SU-DHL-6 (cell line): ENCODE results near the gene MRPL42.

Experiments
- H2AFZ ChIP-seq: fragments of 200-600 bp; sonication (generic); 2 replicates; pipeline ENCODE4 v1.6.1; 2014; ENCODE audit warnings: low read depth, mild to moderate bottlenecking, moderate library complexity, mixed read lengths, antibody characterized with exemption, low read length; ENCODE audit not compliant: severe bottlenecking
- H3F3A ChIP-seq: fragments of 200-600 bp; shearing (Covaris generic); 2 replicates; pipeline ENCODE4 v1.6.0; 2016; ENCODE audit warnings: antibody characterized with exemption, mild to moderate bottlenecking; ENCODE audit not compliant: insufficient read depth
- H3K27ac ChIP-seq: fragments of 200-600 bp; sonication (generic); 2 replicates; pipeline ENCODE4 v1.5.1; 2016; ENCODE audit warnings: low read depth, mild to moderate bottlenecking, low read length, moderate library complexity, mixed read lengths
- H3K27me3 ChIP-seq: fragments of 200-600 bp; sonication (generic), shearing (Covaris generic); 2 replicates; pipeline ENCODE4 v1.6.0; 2014; ENCODE audit warnings: mild to moderate bottlenecking, low read length
- H3K36me3 ChIP-seq: fragments of 200-600 bp; sonication (generic); 2 replicates; pipeline ENCODE4 v1.6.1; 2014; ENCODE audit warnings: mild to moderate bottlenecking, low read length, mixed read lengths
- H3K4me2 ChIP-seq: fragments of 300-600, 200-600 bp; shearing (Covaris generic), sonication (generic); 2 replicates; pipeline ENCODE4 v1.6.0; 2014; ENCODE audit warnings: low read length, low read depth, mild to moderate bottlenecking; ENCODE audit not compliant: poor library complexity, severe bottlenecking
- H3K4me3 ChIP-seq: fragments of 200-600 bp; sonication (generic); 2 replicates; pipeline ENCODE4 v1.5.1; 2014; ENCODE audit warnings: antibody characterized with exemption, low read length, mild to moderate bottlenecking, mixed read lengths; ENCODE audit not compliant: insufficient read depth, poor library complexity, severe bottlenecking
- H3K79me2 ChIP-seq: fragments of 200-600 bp; sonication (generic); 2 replicates; pipeline ENCODE4 v1.6.1; 2014; ENCODE audit warnings: mild to moderate bottlenecking, low read length, moderate library complexity; ENCODE audit not compliant: insufficient read depth
- H3K9ac ChIP-seq: fragments of 200-600 bp; sonication (generic); 2 replicates; pipeline ENCODE4 v1.7.0; 2014; ENCODE audit warnings: mild to moderate bottlenecking, low read length
- H3K9me2 ChIP-seq: fragments of 200-600 bp; sonication (generic); replicated peaks from 2 replicates; pipeline ENCODE4 v1.6.1; 2014; ENCODE audit warnings: low read length; ENCODE audit not compliant: insufficient read depth
- H3K9me3 ChIP-seq: fragments of 200-600 bp; sonication (generic); 2 replicates; pipeline ENCODE4 v1.6.1; 2014; ENCODE audit warnings: low read length, mixed read lengths; ENCODE audit not compliant: insufficient read depth
- H4K20me1 ChIP-seq: fragments of 200-600 bp; sonication (generic); 2 replicates; pipeline ENCODE4 v1.6.1; 2014; ENCODE audit warnings: low read depth, mild to moderate bottlenecking, antibody characterized with exemption, low read length, moderate library complexity, mixed read lengths
- CTCF ChIP-seq: fragments of 200-600 bp; sonication (generic); IDR thresholded peaks from one replicate; pipeline ENCODE4 v1.5.1; 2017; ENCODE audit warnings: antibody characterized with exemption, mild to moderate bottlenecking, low read length, moderate library complexity; ENCODE audit not compliant: insufficient read depth, poor library complexity, severe bottlenecking
- EZH2phosphoT487 ChIP-seq: fragments of 200-600 bp; sonication (generic), shearing (Covaris generic); conservative IDR thresholded peaks from 2 replicates; pipeline ENCODE4 v1.6.1; 2018; ENCODE audit warnings: mild to moderate bottlenecking, antibody characterized with exemption, low read length, moderate library complexity, mixed read lengths

MRPL42 gene

GRCh38 chr12:93521225-93522080 lies 54.1 kb downstream of the MRPL42 start:
- Histone ChIP-seq H3K36me3 (no peaks in the 10 kb centered on the region), H2AFZ (no peak overlapping the region), H3K79me2 (no peaks in the 10 kb centered on the region), H3K9me3 (no peaks in the 10 kb centered on the region), H3K9ac (no peak overlapping the region), H3K27ac (no peak overlapping the region), H3K4me3 (no peak overlapping the region), H3K9me2 (no peaks in the 10 kb centered on the region), H3K27me3 (no peaks in the 10 kb centered on the region), H3K4me2 (no peak overlapping the region), H3F3A (no peaks in the 10 kb centered on the region), H4K20me1 (no peaks in the 10 kb centered on the region)
- TF ChIP-seq EZH2phosphoT487, result no peak
- TF ChIP-seq CTCF, result no peak

DNA sequence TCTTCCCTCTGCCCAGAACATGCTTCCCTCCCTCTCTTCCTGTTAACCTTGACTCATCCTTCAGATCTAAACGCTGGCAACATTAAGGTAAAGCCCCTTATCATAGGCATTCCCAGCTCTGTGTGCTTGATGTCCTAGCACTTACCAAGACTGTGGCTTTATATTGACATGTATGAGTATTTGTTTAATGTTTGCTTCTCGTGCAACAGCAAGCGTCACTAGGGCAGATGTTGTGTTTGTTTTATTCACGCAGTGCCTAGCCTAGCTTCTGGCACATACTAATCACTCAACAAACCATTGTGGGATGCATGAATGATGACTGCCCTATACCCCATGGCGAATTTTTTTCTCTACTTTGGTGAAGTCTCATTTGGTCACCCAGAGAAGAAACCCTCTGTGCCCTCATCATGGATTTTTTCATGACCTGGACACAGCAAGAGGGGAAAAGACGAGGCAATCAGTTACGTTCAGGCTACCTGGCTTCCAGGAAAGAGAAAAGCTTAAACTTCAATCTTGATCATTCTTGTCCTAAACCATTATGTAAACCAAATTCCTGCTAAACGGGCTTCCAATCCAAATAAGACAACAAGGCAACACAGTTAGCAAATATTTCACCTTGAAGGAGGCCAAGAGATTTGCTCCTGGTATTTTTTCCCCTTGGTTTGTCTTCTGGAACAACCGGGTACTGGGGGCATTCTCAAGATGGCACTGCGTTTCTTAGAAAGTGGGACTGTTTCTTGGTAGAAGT lies 57.2 kb downstream of the MRPL42 start:
- Histone ChIP-seq H4K20me1 (no peaks in the 10 kb centered on the region), H3K4me3 (no peak overlapping the region), H3K79me2 (no peaks in the 10 kb centered on the region), H3K9me2 (no peaks in the 10 kb centered on the region), H3K27ac (no peak overlapping the region), H2AFZ (no peak overlapping the region), H3K36me3 (no peaks in the 10 kb centered on the region), H3F3A (no peaks in the 10 kb centered on the region), H3K4me2 (no peak overlapping the region), H3K27me3 (no peaks in the 10 kb centered on the region), H3K9ac (no peak overlapping the region), H3K9me3 (no peaks in the 10 kb centered on the region)
- TF ChIP-seq CTCF (no peak), EZH2phosphoT487 (no peak)

DNA sequence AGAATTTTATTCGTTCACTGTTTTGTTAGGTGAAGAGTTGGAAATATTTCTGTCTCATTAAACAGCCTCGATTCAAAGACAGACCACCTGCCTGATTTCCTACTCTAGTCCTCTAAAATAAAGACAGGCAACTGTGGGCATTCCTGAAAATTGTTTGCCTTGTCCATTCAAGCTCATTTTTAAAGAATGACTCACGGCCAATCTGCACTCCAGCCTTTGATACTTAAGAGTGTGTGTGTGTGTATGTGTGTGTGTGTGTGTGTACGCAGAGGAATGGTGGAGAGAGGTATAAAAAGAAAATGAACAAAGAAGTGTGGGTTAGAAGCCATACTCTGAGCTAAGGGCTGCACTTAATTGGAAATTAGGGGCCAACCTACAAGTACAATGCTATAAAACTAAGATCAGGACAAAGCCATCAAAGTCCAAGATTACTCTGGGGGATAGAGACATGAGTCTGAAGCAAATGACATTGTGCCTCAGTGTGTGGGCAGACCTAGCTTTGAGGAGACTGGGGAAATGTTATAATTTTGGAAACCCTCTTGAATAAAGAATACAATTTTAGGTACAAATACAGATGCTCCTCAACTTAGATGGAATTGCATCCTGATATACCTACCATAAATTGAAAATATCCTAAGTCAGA lies 59.6 kb downstream of the MRPL42 start:
- no peaks in the 10 kb centered on the region for H3K36me3 ChIP-seq
- TF ChIP-seq EZH2phosphoT487, result no peak
- no peak for TF ChIP-seq CTCF
- H3K4me2 ChIP-seq, result no peak overlapping the region
- no peaks in the 10 kb centered on the region for H3K9me3 ChIP-seq
- no peaks in the 10 kb centered on the region for H3K27me3 ChIP-seq
- H3F3A ChIP-seq, result no peaks in the 10 kb centered on the region
- H3K27ac ChIP-seq, result no peak overlapping the region
- H4K20me1 ChIP-seq, result no peaks in the 10 kb centered on the region
- H3K79me2 ChIP-seq, result no peaks in the 10 kb centered on the region
- no peak overlapping the region for H2AFZ ChIP-seq
- H3K9ac ChIP-seq, result no peak overlapping the region
- H3K9me2 ChIP-seq, result no peaks in the 10 kb centered on the region
- no peak overlapping the region for H3K4me3 ChIP-seq
